Neural progenitor cell (in vitro differentiated cells): ENCODE measurements around the gene DISP3. TPM values are rescaled to one million over a fixed set of nuclear protein-coding genes. Genes with fewer than 3 reads are reported as not detected.

Experiments
- DNase-seq: peaks from one replicate; pipeline ENCODE4 v3.0.0-alpha.2; 2016; ENCODE audit warnings: low spot score
- H2AFZ ChIP-seq: fragments of 200-600 bp; sonication (generic); replicated peaks from 2 replicates; pipeline ENCODE4 v1.6.1; 2016; ENCODE audit warnings: antibody characterized with exemption
- H3F3A ChIP-seq: fragments of 200-600 bp; sonication (generic); 2 replicates; pipeline ENCODE4 v1.6.1; 2016; ENCODE audit warnings: antibody characterized with exemption, low read depth
- H3K27ac ChIP-seq: fragments of 200-600 bp; sonication (generic); 2 replicates; pipeline ENCODE4 v1.5.1; 2016; ENCODE audit warnings: mild to moderate bottlenecking
- H3K27me3 ChIP-seq: fragments of 200-600 bp; sonication (generic); 2 replicates; pipeline ENCODE4 v1.6.1; 2016; ENCODE audit warnings: mild to moderate bottlenecking, moderate library complexity
- H3K36me3 ChIP-seq: fragments of 200-600 bp; sonication (generic); 2 replicates; pipeline ENCODE4 v1.5.1; 2016
- H3K4me1 ChIP-seq: fragments of 200-600 bp; sonication (generic); 2 replicates; pipeline ENCODE4 v1.6.1; 2016; ENCODE audit warnings: mixed run types
- H3K4me2 ChIP-seq: fragments of 200-600 bp; sonication (generic); 2 replicates; pipeline ENCODE4 v1.6.1; 2016
- H3K4me3 ChIP-seq: fragments of 200-600 bp; sonication (generic); 2 replicates; pipeline ENCODE4 v1.5.1; 2016
- H3K79me2 ChIP-seq: fragments of 200-600 bp; sonication (generic); 2 replicates; pipeline ENCODE4 v1.6.1; 2016; ENCODE audit warnings: low read depth
- H3K9ac ChIP-seq: fragments of 200-600 bp; sonication (generic); 2 replicates; pipeline ENCODE4 v1.6.1; 2016
- H3K9me3 ChIP-seq: fragments of 200-600 bp; sonication (generic); 2 replicates; pipeline ENCODE4 v1.5.1; 2016; ENCODE audit warnings: low read depth
- H4K20me1 ChIP-seq: fragments of 200-600 bp; sonication (generic); 2 replicates; pipeline ENCODE4 v1.6.1; 2016; ENCODE audit warnings: low read depth
- H3K27ac Mint-ChIP-seq: 3 replicates; pipeline ENCODE4 v1.8.0; 2021; ENCODE audit warnings: mixed read lengths
- H3K27me3 Mint-ChIP-seq: 2 replicates; pipeline ENCODE4 v1.8.0; 2022; ENCODE audit warnings: low read depth, mild to moderate bottlenecking, inconsistent platforms, moderate library complexity, mixed read lengths; ENCODE audit not compliant: insufficient read depth
- H3K36me3 Mint-ChIP-seq: 3 replicates; pipeline ENCODE4 v1.8.0; 2021; ENCODE audit warnings: mixed read lengths
- H3K4me1 Mint-ChIP-seq: 3 replicates; pipeline ENCODE4 v1.8.0; 2021; ENCODE audit warnings: mixed read lengths
- H3K4me3 Mint-ChIP-seq: 3 replicates; pipeline ENCODE4 v1.8.0; 2021; ENCODE audit warnings: mild to moderate bottlenecking, moderate library complexity, mixed read lengths
- H3K9me3 Mint-ChIP-seq: 3 replicates; pipeline ENCODE4 v1.8.0; 2020; ENCODE audit warnings: mixed read lengths
- EZH2 ChIP-seq: fragments of 200-600 bp; sonication (generic); IDR thresholded peaks from 2 replicates; pipeline ENCODE4 v1.6.1; 2017; ENCODE audit warnings: antibody characterized with exemption, mild to moderate bottlenecking, moderate library complexity
- EZH2phosphoT487 ChIP-seq: fragments of 200-600 bp; sonication (generic); IDR thresholded peaks from 2 replicates; pipeline ENCODE4 v1.6.1; 2017; ENCODE audit warnings: antibody characterized with exemption
- total RNA-seq: library from RNA; depleted of rRNA; stranded (reverse); fragments of >200 nt; gene quantifications from 2 replicates; pipeline ENCODE4 v1.2.3, GENCODE V29; 2015; ENCODE audit warnings: low replicate concordance
- TF ChIP-seq, protein P1 (sequence below): fragments of 200-600 bp; sonication (generic); IDR thresholded peaks from 2 replicates; pipeline ENCODE4 v1.5.1; 2017; ENCODE audit warnings: antibody characterized with exemption, mild to moderate bottlenecking

The DISP3 gene
- total RNA-seq, 1 donor from 2014 or later = 2.0 TPM

DNA sequence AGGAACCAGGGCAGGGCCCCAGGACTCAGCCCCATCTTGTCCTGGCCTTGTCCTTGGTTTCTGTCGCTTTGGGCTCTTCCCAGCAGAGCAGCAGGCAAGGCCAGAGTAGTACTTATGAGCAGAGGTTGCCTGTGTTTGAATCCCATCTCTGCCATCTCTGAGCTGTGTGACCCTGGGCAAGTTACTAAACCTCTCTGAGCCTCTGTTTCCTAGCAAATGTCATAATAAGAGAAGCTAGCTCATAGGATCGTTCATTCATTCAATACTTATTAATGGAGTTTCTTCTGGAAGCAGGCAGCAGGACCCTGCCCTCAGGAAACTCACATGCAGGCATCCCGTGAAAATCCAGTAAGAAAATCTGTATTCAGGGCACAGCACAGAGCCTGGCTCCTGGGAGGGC lies 91.0 kb downstream of the DISP3 start:
- H4K20me1 ChIP-seq = no peaks in the 10 kb centered on the region
- no peak overlapping the region for H2AFZ ChIP-seq
- DNase-seq = no peak
- H3K4me1 ChIP-seq = peaks cover 7% of the 10 kb centered on the region
- no peaks in the 10 kb centered on the region for H3K79me2 ChIP-seq
- H3K4me2 ChIP-seq = no peak overlapping the region
- H3K27ac Mint-ChIP-seq = no peak overlapping the region
- H3K9ac ChIP-seq = no peak overlapping the region
- H3F3A ChIP-seq = no peaks in the 10 kb centered on the region
- H3K4me1 Mint-ChIP-seq = peaks cover 7% of the 10 kb centered on the region
- H3K4me3 ChIP-seq = no peak overlapping the region
- no peaks in the 10 kb centered on the region for H3K9me3 Mint-ChIP-seq
- H3K27me3 Mint-ChIP-seq = peaks cover 12% of the 10 kb centered on the region
- TF ChIP-seq EZH2 (no peak), EZH2phosphoT487 (no peak)
- TF ChIP-seq, protein P1, sequence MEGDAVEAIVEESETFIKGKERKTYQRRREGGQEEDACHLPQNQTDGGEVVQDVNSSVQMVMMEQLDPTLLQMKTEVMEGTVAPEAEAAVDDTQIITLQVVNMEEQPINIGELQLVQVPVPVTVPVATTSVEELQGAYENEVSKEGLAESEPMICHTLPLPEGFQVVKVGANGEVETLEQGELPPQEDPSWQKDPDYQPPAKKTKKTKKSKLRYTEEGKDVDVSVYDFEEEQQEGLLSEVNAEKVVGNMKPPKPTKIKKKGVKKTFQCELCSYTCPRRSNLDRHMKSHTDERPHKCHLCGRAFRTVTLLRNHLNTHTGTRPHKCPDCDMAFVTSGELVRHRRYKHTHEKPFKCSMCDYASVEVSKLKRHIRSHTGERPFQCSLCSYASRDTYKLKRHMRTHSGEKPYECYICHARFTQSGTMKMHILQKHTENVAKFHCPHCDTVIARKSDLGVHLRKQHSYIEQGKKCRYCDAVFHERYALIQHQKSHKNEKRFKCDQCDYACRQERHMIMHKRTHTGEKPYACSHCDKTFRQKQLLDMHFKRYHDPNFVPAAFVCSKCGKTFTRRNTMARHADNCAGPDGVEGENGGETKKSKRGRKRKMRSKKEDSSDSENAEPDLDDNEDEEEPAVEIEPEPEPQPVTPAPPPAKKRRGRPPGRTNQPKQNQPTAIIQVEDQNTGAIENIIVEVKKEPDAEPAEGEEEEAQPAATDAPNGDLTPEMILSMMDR = no peak
- no peak overlapping the region for H3K4me3 Mint-ChIP-seq
- H3K36me3 Mint-ChIP-seq = no peaks in the 10 kb centered on the region
- no peak overlapping the region for H3K27ac ChIP-seq
- H3K27me3 ChIP-seq = no peaks in the 10 kb centered on the region
- no peaks in the 10 kb centered on the region for H3K9me3 ChIP-seq
- no peaks in the 10 kb centered on the region for H3K36me3 ChIP-seq

DNA sequence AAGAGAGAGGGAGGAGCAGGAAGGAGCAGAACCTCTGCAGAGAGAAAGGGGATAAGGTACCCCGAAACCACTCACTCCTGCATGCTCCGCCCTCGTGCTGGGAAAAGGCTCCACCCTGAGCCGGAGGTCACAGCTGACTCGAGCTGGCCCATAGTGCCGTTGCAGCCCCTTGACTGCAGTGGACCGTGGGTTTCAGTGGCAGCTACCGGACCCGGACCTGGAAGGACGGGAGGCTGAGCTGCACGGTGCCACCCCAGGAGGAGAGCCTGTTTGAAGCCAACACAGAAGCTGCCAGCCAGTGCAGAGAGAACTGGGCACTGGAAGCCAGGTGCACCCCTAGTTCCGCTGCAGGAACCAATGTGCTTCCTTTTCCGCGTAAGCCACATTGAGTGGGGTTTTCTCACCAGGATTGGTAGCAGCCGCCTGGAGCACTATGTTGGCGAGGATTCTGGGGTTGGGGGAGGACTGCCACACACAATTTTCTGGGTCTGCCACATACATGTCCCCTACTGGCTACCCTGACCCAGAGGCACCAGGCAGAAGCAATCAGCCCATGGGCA lies 91.9 kb downstream of the DISP3 start:
- Histone ChIP-seq H4K20me1 (no peaks in the 10 kb centered on the region), H3K36me3 (no peaks in the 10 kb centered on the region), H3K79me2 (no peaks in the 10 kb centered on the region), H3K27me3 (no peaks in the 10 kb centered on the region), H3K4me2 (no peak overlapping the region), H3K9me3 (no peaks in the 10 kb centered on the region), H3K4me1 (peaks cover 7% of the 10 kb centered on the region), H3K9ac (no peak overlapping the region), H3K27ac (no peak overlapping the region), H3F3A (no peaks in the 10 kb centered on the region), H2AFZ (no peak overlapping the region), H3K4me3 (no peak overlapping the region)
- DNase-seq = no peak
- H3K4me1 Mint-ChIP-seq = peaks cover 7% of the 10 kb centered on the region
- no peak overlapping the region for H3K4me3 Mint-ChIP-seq
- no peak for TF ChIP-seq EZH2phosphoT487
- no peak for TF ChIP-seq EZH2
- TF ChIP-seq, protein P1 = no peak
- peaks cover 10% of the 10 kb centered on the region for H3K27me3 Mint-ChIP-seq
- no peaks in the 10 kb centered on the region for H3K36me3 Mint-ChIP-seq
- no peak overlapping the region for H3K27ac Mint-ChIP-seq
- no peaks in the 10 kb centered on the region for H3K9me3 Mint-ChIP-seq

DNA sequence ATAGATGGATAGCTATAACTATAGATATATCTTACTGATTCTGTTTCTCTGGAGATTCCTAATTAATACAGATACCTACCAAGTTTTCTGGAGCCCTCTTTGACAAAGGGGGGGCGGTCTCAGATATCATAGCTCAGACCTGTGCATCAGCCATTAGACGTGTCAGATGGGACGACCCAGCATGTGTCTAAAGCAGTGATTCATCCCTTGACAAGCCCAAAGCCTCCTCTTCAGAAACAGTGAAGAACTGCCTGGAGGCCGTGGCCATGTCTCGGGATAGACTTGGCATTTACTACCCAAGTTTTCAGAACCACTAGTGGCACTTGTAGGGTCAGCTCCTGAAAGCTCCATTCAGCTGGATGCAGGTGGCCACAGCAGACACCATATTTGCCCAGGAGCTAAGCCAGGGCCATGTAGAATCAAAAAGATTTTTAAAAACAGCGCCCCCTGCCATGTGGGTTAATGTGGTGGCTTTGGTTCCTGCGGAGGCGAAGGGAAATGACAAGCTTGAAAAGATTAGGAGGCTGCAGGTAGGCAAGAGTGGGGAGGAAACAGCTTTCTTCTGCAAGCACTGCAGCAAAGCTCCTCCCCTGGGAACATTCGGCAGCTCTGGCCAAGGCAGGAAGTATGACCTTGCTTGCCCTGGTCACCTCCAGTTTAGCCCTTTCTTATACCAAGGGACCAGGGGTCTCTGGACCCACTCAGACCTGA lies 93.1 kb downstream of the DISP3 start:
- no peak overlapping the region for H3K27ac Mint-ChIP-seq
- H3K36me3 Mint-ChIP-seq = no peaks in the 10 kb centered on the region
- Histone ChIP-seq H3K9me3 (no peaks in the 10 kb centered on the region), H3K36me3 (no peaks in the 10 kb centered on the region), H2AFZ (no peak overlapping the region), H3K4me1 (no peaks in the 10 kb centered on the region), H3K4me2 (no peak overlapping the region), H4K20me1 (no peaks in the 10 kb centered on the region), H3K27me3 (no peaks in the 10 kb centered on the region), H3F3A (no peaks in the 10 kb centered on the region), H3K9ac (no peak overlapping the region), H3K4me3 (no peak overlapping the region), H3K27ac (no peak overlapping the region), H3K79me2 (no peaks in the 10 kb centered on the region)
- peaks cover 5% of the 10 kb centered on the region for H3K4me1 Mint-ChIP-seq
- H3K4me3 Mint-ChIP-seq = no peak overlapping the region
- TF ChIP-seq, protein P1 = peak; percentile 60
- no peak for TF ChIP-seq EZH2
- TF ChIP-seq EZH2phosphoT487 = no peak
- H3K9me3 Mint-ChIP-seq = no peaks in the 10 kb centered on the region
- DNase-seq = peak; percentile 71
- H3K27me3 Mint-ChIP-seq = peaks cover 6% of the 10 kb centered on the region
